Thoracic aorta (tissue), 2 donors: Measurements from ENCODE around the gene METAP1D. TPM values are rescaled to one million over a fixed set of nuclear protein-coding genes. Genes with fewer than 3 reads are reported as not detected.

ENCODE experiments used
- ATAC-seq: fragments of 150-250 bp; one replicate; pipeline ENCODE4 v1.8.0; 2017; ENCODE audit warnings: low read depth; ENCODE audit not compliant: insufficient number of reproducible peaks, low FRiP score
- DNase-seq: peaks from one replicate; pipeline ENCODE4 v3.0.0-alpha.2; 2020; ENCODE audit warnings: low spot score
- H3K27ac ChIP-seq, 2 donors: fragments of 200-600 bp; sonication (generic); 1 replicate in 1 of 2; 2 replicates in 1 of 2; pipeline ENCODE4 v1.5.1; 2016; ENCODE audit warnings: mild to moderate bottlenecking in 2 of 2, moderate library complexity in 2 of 2
- H3K27me3 ChIP-seq: fragments of 200-600 bp; sonication (generic); replicated peaks from 2 replicates; pipeline ENCODE4 v1.6.0; 2016; ENCODE audit warnings: mild to moderate bottlenecking; ENCODE audit not compliant: insufficient read depth
- H3K36me3 ChIP-seq: fragments of 200-600 bp; sonication (generic); one replicate; pipeline ENCODE4 v1.5.1; 2016
- H3K4me1 ChIP-seq, 2 donors: fragments of 200-600 bp; sonication (generic); 1 replicate in 1 of 2; 2 replicates in 1 of 2; pipeline versions ENCODE4 v1.5.1 to v1.6.0; 2016; ENCODE audit warnings: low read depth in 2 of 2, mild to moderate bottlenecking in 1 of 2; ENCODE audit not compliant: control insufficient read depth in 1 of 2
- H3K4me3 ChIP-seq: fragments of 200-600 bp; sonication (generic); 2 replicates; pipeline ENCODE4 v1.5.1; 2016; ENCODE audit warnings: mild to moderate bottlenecking
- H3K9me3 ChIP-seq: fragments of 200-600 bp; sonication (generic); 2 replicates; pipeline ENCODE4 v1.5.1; 2016
- total RNA-seq, 2 donors: library from RNA; depleted of rRNA; stranded (reverse); fragments of >200 nt; gene quantifications; one replicate each; pipeline versions ENCODE4 v1.1.0 to v1.2.3, GENCODE V29; 2016
- TF ChIP-seq, protein P1 (sequence below): fragments of 200-600 bp; sonication (generic); IDR thresholded peaks from one replicate; pipeline ENCODE4 v1.5.1; 2019; ENCODE audit warnings: antibody characterized with exemption

Gene METAP1D
- total RNA-seq, 2 donors from 2014 or later, result 3.2 to 10.8 TPM

DNA sequence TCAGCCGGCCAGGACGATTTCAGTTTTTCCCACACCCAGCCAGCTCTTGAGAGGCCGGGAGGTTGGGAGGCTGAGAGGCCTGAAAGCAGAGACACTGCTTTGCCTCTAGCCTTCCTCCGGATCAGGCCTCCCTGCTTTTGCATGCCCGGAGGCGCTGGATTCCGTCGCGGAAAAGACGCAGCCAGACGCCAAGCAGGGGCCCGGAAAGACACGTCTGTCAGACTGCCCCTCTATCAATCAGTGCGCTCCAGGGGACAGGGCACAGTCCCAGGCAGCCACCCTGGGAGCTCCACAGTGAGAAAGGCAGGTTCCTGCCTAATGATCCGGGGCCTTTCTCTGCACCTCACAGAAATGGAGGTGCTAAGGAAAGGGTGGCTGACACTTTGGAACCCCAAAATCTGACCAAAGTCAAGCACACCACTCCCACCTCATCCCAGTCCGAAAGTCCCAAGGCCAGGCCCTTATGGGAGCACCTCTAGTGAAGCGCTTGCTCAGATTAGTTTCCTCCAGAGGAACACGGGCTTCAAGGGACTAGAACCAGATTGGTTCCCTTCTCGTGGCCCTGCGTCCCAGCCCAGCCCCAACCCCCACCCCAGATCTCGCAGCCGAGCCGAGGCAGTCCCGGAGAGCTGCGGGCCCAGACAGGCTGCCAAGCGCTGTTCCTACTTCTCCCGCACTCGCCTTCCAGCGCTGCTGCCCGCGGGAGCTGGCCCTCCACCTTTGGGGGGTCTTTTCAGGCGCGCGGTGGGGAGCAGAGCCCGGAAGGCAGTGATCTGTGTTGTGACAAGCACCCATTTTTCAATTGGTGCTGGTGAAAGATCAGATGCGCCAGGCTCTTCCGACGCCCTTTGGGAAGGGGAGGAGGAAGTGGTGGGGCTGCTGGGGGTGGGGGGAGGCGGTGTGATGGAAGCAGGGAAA is 90.5 kb downstream of the METAP1D start:
- H3K36me3 ChIP-seq, result no peaks in the 10 kb centered on the region
- H3K4me1 ChIP-seq, result peaks cover 6 to 33% of the 10 kb centered on the region in 2 donors
- H3K9me3 ChIP-seq, result no peaks in the 10 kb centered on the region
- H3K27me3 ChIP-seq, result peaks cover 82% of the 10 kb centered on the region
- no peak for DNase-seq
- H3K4me3 ChIP-seq, result no peak overlapping the region
- H3K27ac ChIP-seq, result no peak overlapping the region
- no peak for ATAC-seq
- TF ChIP-seq, protein P1, sequence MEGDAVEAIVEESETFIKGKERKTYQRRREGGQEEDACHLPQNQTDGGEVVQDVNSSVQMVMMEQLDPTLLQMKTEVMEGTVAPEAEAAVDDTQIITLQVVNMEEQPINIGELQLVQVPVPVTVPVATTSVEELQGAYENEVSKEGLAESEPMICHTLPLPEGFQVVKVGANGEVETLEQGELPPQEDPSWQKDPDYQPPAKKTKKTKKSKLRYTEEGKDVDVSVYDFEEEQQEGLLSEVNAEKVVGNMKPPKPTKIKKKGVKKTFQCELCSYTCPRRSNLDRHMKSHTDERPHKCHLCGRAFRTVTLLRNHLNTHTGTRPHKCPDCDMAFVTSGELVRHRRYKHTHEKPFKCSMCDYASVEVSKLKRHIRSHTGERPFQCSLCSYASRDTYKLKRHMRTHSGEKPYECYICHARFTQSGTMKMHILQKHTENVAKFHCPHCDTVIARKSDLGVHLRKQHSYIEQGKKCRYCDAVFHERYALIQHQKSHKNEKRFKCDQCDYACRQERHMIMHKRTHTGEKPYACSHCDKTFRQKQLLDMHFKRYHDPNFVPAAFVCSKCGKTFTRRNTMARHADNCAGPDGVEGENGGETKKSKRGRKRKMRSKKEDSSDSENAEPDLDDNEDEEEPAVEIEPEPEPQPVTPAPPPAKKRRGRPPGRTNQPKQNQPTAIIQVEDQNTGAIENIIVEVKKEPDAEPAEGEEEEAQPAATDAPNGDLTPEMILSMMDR, result no peak

DNA sequence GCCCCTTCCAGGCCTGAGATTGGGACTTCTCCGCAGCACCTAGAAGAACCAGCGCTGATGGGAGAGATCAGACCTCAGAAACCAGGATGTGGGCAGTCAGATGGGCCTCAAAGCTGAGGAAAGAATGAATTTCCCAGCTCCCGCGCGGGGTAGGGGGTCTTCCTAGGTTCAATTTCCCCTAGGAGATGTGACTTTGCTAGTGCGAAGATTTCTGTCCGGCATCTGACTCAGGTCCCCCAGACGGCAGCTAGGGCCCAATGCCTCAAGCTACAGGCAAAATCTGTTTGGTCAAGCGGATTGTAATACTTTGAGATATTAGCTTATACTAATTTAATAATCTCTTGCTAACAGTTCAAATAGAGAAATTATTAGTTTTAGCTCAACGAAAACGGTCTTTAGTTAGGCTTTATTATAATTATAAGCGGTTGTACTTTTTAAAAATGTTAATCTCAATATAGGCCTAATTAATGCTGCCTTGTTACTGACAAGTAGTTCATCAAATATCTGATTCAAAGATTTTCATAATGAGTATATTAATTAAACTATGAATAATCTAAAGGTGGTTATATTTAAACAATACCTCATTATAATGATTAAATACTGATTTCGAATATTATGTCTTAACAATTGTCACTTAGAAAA is 91.4 kb downstream of the METAP1D start:
- Histone ChIP-seq H3K4me3 (no peak overlapping the region), H3K9me3 (no peaks in the 10 kb centered on the region), H3K4me1 (peaks cover 13 to 33% of the 10 kb centered on the region in 2 donors), H3K36me3 (no peaks in the 10 kb centered on the region), H3K27ac (no peak overlapping the region), H3K27me3 (peaks cover 77% of the 10 kb centered on the region)
- no peak for DNase-seq
- TF ChIP-seq, protein P1, result no peak
- ATAC-seq, result no peak

- DNase-seq (no peak), ATAC-seq (no peak)
- TF ChIP-seq, protein P1, result no peak
- Histone ChIP-seq H3K27me3 (peaks cover 70% of the 10 kb centered on the region), H3K36me3 (no peaks in the 10 kb centered on the region), H3K4me3 (no peak overlapping the region), H3K4me1 (peaks cover 22 to 33% of the 10 kb centered on the region in 2 donors), H3K27ac (peak overlapping the region in 1 of 2 donors; percentile 0), H3K9me3 (no peaks in the 10 kb centered on the region)
Measured at GRCh38 chr2:172091761-172092566, 92.2 kb downstream of the METAP1D start.

DNA sequence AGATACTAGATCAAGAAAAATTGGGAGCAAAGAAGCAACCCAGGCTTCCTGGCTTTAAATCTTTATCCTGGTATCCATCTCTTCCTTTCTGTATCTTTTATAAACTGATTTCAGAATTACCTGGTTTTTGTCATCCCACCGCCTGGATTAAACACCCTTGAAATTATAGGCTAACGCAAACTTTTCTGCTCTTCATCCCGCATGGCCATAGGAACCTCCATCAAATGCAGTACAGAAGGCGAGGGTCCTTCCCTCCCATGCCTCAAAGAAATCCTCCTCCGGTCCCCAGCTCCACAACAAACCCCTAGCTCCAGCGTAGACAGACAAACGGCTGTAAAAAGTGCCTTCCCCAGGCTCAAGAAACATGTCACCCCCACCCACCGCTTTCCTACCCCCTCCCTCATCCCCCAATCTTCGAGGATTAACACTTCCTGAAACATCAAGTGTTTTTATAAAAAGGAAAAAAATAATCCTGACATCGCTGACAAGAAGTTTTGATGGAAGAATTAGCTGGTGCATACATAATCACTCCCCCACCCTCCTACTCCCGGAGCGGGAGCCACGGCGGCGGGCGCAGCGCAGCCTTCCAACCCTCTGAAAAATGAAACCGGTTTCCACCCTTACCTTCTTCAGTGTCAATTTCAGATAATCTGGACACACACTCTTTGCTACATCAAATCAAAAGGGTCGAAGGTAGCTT is 93.1 kb downstream of the METAP1D start:
- ATAC-seq (no peak), DNase-seq (no peak)
- no peaks in the 10 kb centered on the region for H3K9me3 ChIP-seq
- H3K4me1 ChIP-seq, result peaks cover 22 to 35% of the 10 kb centered on the region in 2 donors
- no peaks in the 10 kb centered on the region for H3K36me3 ChIP-seq
- TF ChIP-seq, protein P1, result no peak
- H3K27ac ChIP-seq, result no peak overlapping the region
- H3K27me3 ChIP-seq, result peaks cover 70% of the 10 kb centered on the region
- H3K4me3 ChIP-seq, result no peak overlapping the region
